Common myeloid progenitor, CD34-positive (primary cell): ENCODE results near the gene HTT.

Source experiments
- CTCF ChIA-PET: fragments of 350-600 bp; sonication (Branson Sonifier 250); formaldehyde crosslinking; loops from one replicate; lab custom pipeline; 2021; ENCODE audit warnings: antibody characterized with exemption; lab: Charles Lee
- POLR2A ChIA-PET: fragments of 350-600 bp; sonication (Branson Sonifier 250); formaldehyde crosslinking; loops from one replicate; lab custom pipeline; 2021; ENCODE audit warnings: antibody characterized with exemption; lab: Charles Lee
- DNase-seq, 3 donors: peaks; one replicate each; pipeline versions ENCODE4 v3.0.0 to v3.0.0-alpha.2; 2013
- H3K27ac ChIP-seq, 2 experiments: 1 replicate in 1 of 2; 2 replicates in 1 of 2; pipeline ENCODE4 v1.7.0; 2013; ENCODE audit warnings: inconsistent platforms in 2 of 2, low read length in 2 of 2, mild to moderate bottlenecking in 2 of 2, low read depth in 1 of 2, moderate library complexity in 1 of 2; ENCODE audit not compliant: severe bottlenecking in 2 of 2, insufficient read depth in 1 of 2, poor library complexity in 1 of 2
- H3K27me3 ChIP-seq, 5 experiments: replicated peaks in 2 of 5; 1 replicate in 3 of 5; 2 replicates in 2 of 5; pipeline versions ENCODE4 v1.6.1 to v1.7.0; 2013; ENCODE audit warnings: low read length in 4 of 5, mild to moderate bottlenecking in 2 of 5, moderate library complexity in 2 of 5, inconsistent platforms in 1 of 5; ENCODE audit not compliant: insufficient read depth in 5 of 5, control insufficient read depth in 4 of 5
- H3K36me3 ChIP-seq, 4 experiments: 1 replicate in 2 of 4; 2 replicates in 2 of 4; pipeline versions ENCODE4 v1.6.1 to v1.7.0; 2013; ENCODE audit warnings: low read length in 3 of 4, control low read depth in 1 of 4, mild to moderate bottlenecking in 1 of 4; ENCODE audit not compliant: control insufficient read depth in 4 of 4, insufficient read depth in 4 of 4
- H3K4me1 ChIP-seq, 4 experiments: 1 replicate in 3 of 4; 2 replicates in 1 of 4; pipeline versions ENCODE4 v1.6.1 to v1.7.1; 2013; ENCODE audit warnings: low read length in 3 of 4, mild to moderate bottlenecking in 3 of 4, control low read depth in 1 of 4, inconsistent platforms in 1 of 4, moderate library complexity in 1 of 4; ENCODE audit not compliant: control insufficient read depth in 4 of 4, insufficient read depth in 4 of 4; ENCODE audit errors: control extremely low read depth in 1 of 4
- H3K4me3 ChIP-seq, 7 experiments: 1 replicate in 4 of 7; 2 replicates in 3 of 7; pipeline versions ENCODE4 v1.5.1 to v1.7.0; 2013; ENCODE audit warnings: mild to moderate bottlenecking in 7 of 7, low read length in 6 of 7, moderate library complexity in 6 of 7, inconsistent platforms in 2 of 7, low read depth in 2 of 7, control low read depth in 1 of 7; ENCODE audit not compliant: insufficient read depth in 4 of 7, control insufficient read depth in 1 of 7; ENCODE audit errors: extremely low read depth in 1 of 7
- H3K9me3 ChIP-seq, 5 experiments: 1 replicate in 4 of 5; 2 replicates in 1 of 5; pipeline versions ENCODE4 v1.6.1 to v1.7.1; 2013; ENCODE audit warnings: low read length in 4 of 5, mild to moderate bottlenecking in 2 of 5, inconsistent platforms in 1 of 5, low read depth in 1 of 5, moderate library complexity in 1 of 5; ENCODE audit not compliant: control insufficient read depth in 4 of 5, insufficient read depth in 2 of 5; ENCODE audit errors: control extremely low read depth in 1 of 5
- WGBS: methylation state at CpG from one replicate; pipeline ENCODE4 v1.1.5; 2013; ENCODE audit not compliant: insufficient coverage; 5-methylcytosine and 5-hydroxymethylcytosine counted together

HTT gene

DNA sequence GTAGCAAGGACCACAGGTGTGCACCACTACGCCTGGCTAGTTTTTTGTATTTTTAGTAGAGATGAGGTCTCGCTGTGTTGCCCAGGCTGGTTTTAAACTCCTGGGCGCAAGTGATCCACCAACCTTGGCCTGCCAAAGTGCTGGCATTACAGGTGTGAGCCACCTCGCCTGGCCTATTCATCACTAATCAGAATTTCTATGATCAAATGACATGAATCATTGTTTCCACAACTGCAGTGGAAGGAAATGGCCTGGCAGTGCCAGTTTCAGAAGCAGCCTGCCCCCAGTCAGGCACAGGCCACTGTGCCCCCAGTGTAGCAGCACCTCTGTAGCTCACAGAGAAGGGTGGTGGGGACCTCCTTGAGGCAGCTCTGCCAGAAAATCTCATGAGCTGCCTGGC lies 108.5 kb downstream of the HTT start:
- Histone ChIP-seq H3K9me3 (no peaks in the 10 kb centered on the region), H3K36me3 (peaks cover 22 to 91% (median 59%) of the 10 kb centered on the region in 4 experiments), H3K4me1 (no peaks in the 10 kb centered on the region), H3K27ac (no peak overlapping the region), H3K4me3 (no peak overlapping the region), H3K27me3 (no peaks in the 10 kb centered on the region)
- ChIA-PET CTCF (interaction anchor here (1.5 kb wide), 1 partner anchor 10 kb away, joined by 4 read pairs; no protein-coding TSS in a partner anchor), POLR2A (no interaction called here)
- 100% methylated on average over 3 of the region's 4 CpGs for WGBS
- DNase-seq = no peak

DNA sequence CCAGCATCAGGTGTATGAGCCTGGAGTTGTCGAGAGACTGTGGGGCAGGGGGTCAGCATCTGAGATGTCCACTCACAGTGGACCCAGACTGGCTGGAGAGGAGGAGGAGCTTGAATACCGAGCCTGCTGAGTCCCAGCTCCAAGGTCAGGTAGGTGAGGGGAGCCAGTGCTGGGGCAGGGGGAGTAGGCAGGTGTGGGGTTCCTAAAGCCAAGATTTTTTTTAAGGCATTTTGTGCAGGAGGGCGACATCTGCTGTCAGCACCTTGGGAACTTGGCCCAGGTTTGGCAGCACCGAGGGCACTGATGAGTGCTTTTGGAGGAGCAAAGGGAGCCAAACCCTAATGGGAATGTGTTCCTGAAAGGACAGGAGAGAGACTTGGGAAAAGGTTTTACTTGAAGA lies 110.2 kb downstream of the HTT start:
- 96% methylated on average over 2 of the region's 4 CpGs for WGBS
- H3K27ac ChIP-seq = no peak overlapping the region
- ChIA-PET CTCF (interaction anchor here (1.3 kb wide), 1 partner anchor 296 kb away, joined by 3 read pairs; no protein-coding TSS in a partner anchor), POLR2A (no interaction called here)
- no peak overlapping the region for H3K4me3 ChIP-seq
- H3K4me1 ChIP-seq = no peaks in the 10 kb centered on the region
- DNase-seq = no peak
- H3K9me3 ChIP-seq = no peaks in the 10 kb centered on the region
- H3K36me3 ChIP-seq = peaks cover 26 to 91% (median 62%) of the 10 kb centered on the region in 4 experiments
- no peaks in the 10 kb centered on the region for H3K27me3 ChIP-seq

DNA sequence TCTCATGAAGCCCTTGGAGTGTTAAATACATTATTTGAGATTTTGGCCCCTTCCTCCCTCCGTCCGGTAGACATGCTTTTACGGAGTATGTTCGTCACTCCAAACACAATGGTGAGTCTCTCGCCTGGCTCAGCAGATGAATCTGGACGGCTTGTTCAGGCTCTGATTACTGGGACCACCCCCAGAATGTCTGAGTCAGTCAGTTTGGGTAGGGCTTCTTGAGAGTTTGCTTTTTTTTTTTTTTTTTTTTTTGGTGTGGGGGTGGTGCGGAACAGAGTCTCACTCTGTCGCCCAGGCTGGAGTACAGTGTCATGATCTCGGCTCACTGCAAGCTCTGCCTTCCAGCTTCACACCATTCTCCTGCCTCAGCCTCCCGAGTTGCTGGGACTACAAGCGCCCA lies 112.1 kb downstream of the HTT start:
- ChIA-PET CTCF (no interaction called here), POLR2A (no interaction called here)
- DNase-seq = no peak
- WGBS = 98% methylated on average over 6 of the region's 11 CpGs
- Histone ChIP-seq H3K4me1 (no peaks in the 10 kb centered on the region), H3K27me3 (no peaks in the 10 kb centered on the region), H3K27ac (no peak overlapping the region), H3K4me3 (no peak overlapping the region), H3K9me3 (no peaks in the 10 kb centered on the region), H3K36me3 (peaks cover 26 to 90% (median 68%) of the 10 kb centered on the region in 4 experiments)

DNA sequence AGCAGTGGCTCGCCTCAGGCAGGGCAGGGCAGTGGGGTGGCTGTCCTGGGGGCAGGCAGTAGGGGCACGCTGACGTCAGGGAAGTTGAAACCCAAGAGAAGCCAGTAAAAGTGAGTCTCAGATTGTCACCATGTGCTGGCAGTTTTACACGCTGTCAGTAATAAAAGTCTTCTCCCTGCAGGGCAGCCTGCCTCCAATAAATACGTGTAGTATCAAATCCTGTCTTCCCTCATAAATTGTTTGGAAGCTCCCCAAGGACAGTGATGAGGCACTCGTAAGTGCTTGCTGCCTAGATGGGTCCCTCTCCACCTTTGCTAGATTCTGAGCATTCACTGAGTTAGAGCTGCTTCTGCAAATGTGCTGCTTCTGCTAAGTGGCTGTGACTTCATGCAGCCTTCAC lies 113.6 kb downstream of the HTT start:
- Histone ChIP-seq H3K27me3 (no peaks in the 10 kb centered on the region), H3K36me3 (peaks cover 21 to 86% (median 60%) of the 10 kb centered on the region in 4 experiments), H3K4me3 (no peak overlapping the region), H3K9me3 (no peaks in the 10 kb centered on the region), H3K27ac (no peak overlapping the region), H3K4me1 (no peaks in the 10 kb centered on the region)
- CTCF ChIA-PET = no interaction called here
- 98% methylated on average over 6 of the region's 6 CpGs for WGBS
- POLR2A ChIA-PET = no interaction called here
- no peak for DNase-seq

DNA sequence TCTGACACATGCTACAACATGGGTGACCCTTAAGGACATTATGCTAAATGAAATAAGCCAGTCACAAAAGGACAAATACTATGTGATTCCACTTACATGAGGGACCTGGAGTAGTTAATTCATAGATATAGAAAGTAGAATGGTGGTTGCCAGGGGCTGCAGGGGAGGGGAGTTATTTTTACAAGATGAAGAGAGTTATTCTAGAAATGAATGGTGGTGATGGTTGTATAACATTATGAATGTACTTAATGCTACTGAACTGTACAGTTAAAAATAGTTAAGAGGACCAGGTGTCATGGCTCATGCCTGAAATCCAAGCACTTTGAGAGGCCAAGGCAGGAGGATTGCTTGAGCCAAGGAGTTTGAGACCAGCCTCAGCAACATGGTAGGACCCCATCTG lies 115.0 kb downstream of the HTT start:
- no peak overlapping the region for H3K27ac ChIP-seq
- no peaks in the 10 kb centered on the region for H3K9me3 ChIP-seq
- POLR2A ChIA-PET = interaction anchor here (0.7 kb wide), 1 partner anchor 465 kb away, joined by 3 read pairs; no protein-coding TSS in a partner anchor
- H3K4me3 ChIP-seq = no peak overlapping the region
- CTCF ChIA-PET = interaction anchor here (1.4 kb wide), 1 partner anchor 9 kb away, joined by 4 read pairs; no protein-coding TSS in a partner anchor
- no peaks in the 10 kb centered on the region for H3K4me1 ChIP-seq
- no peaks in the 10 kb centered on the region for H3K27me3 ChIP-seq
- DNase-seq = no peak
- H3K36me3 ChIP-seq = peaks cover 26 to 75% (median 51%) of the 10 kb centered on the region in 4 experiments

DNA sequence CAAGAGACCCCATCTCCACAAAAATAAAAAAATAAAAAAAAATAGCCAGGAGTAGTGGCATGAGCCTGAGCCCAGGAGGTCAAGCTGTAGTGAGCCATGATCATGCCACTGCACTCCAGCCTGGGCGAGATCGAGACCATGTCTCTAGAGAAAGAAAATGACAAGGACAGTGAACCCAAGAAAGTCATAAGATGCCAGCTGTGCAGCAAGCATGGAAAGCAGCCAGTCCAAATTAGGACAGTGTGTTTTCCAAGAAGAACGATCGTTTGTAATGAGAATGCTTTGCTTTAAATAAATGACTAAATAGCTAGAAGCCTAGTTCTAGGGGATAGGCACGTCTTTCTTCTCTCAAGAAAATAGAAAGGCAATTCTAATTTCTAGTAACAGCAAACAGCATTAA lies 116.1 kb downstream of the HTT start:
- ChIA-PET CTCF (interaction anchor here (1.4 to 2.5 kb wide), 2 partner anchors 8 to 290 kb away, joined by 4 to 7 read pairs; no protein-coding TSS in a partner anchor), POLR2A (no interaction called here)
- no peaks in the 10 kb centered on the region for H3K9me3 ChIP-seq
- H3K27me3 ChIP-seq = no peaks in the 10 kb centered on the region
- DNase-seq = no peak
- H3K27ac ChIP-seq = no peak overlapping the region
- no peaks in the 10 kb centered on the region for H3K4me1 ChIP-seq
- peaks cover 24 to 73% (median 53%) of the 10 kb centered on the region in 4 experiments for H3K36me3 ChIP-seq
- WGBS = 98% methylated on average over 2 of the region's 5 CpGs
- no peak overlapping the region for H3K4me3 ChIP-seq

DNA sequence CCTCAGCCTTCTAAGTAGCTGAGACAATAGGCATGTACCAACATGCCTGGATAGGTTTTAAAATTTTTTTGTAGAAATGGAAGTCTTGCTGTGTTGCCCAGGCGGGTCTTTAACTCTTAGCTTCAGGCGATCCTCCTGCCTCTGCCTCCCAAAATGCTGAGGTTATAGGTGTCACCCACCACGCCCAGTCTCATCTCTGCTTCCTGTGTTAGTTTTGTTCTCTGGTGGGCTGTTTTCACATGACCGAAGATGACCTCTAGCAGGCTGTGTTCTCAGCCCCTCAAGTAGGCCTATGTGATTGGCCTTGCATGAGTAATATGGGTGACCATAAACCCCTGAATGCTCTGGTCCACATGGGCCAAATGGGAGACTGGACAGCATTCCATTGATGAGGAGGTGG lies 117.7 kb downstream of the HTT start:
- CTCF ChIA-PET = interaction anchor here (1.1 to 2.5 kb wide), 5 partner anchors 14 to 288 kb away, joined by 3 to 7 read pairs (median 4); no protein-coding TSS in a partner anchor
- H3K27me3 ChIP-seq = no peaks in the 10 kb centered on the region
- H3K4me3 ChIP-seq = no peak overlapping the region
- H3K36me3 ChIP-seq = peaks cover 24 to 67% (median 60%) of the 10 kb centered on the region in 4 experiments
- H3K9me3 ChIP-seq = no peaks in the 10 kb centered on the region
- 100% methylated on average over 3 of the region's 4 CpGs for WGBS
- no peak for DNase-seq
- H3K4me1 ChIP-seq = peaks cover 0 to 15% (median 11%) of the 10 kb centered on the region in 4 experiments
- no peak overlapping the region for H3K27ac ChIP-seq
- POLR2A ChIA-PET = interaction anchor here (0.7 kb wide), 1 partner anchor 19 kb away, joined by 3 read pairs; no protein-coding TSS in a partner anchor
